ENCODE measurements around the gene DLGAP1. TPM values are rescaled to one million over a fixed set of nuclear protein-coding genes. Genes with fewer than 3 reads are reported as not detected.

The DLGAP1 gene
- total and polyA plus RNA-seq, 2 of the 8 experiments (the other 6 are each of a cell fraction or from before 2014, with no cell fraction given), result 11.8 to 16.9 TPM

DNA sequence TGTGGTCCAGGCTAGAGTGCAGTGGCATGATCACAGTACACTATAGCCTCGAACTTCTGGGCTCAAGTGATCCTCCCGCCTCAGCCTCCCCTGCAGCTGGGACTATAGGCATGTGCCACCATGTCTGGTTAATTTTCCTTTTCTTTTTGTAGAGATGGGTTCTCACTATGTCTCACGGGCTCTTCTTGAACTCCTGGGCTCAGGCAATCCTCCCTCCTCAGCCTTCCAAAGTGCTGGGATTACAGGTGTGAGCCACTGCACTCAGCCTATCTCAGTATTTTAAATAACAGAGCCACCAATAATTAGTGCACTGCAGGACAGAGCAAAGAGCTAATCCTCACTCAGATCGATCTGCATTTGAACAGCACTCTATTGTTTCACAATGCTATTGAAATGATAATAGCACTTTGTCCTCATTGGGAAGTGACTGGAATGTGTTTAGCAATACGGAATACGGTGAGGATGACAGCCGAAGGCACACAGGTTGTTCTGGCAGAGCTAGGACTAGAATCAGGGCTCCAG, 335.9 kb downstream of the DLGAP1 start:
- Histone ChIP-seq H2BK5ac (ENCODE audit: low read depth, low read length) (peak overlapping the region; percentile 77; the same call in 1 of the 2 replicates), H3K36me3 (ENCODE audit: control insufficient read depth in 2 of 4, insufficient read depth in 4 of 4, low read length in 3 of 4) (peaks cover 0 to 3% (median 0%) of the 10 kb centered on the region in 4 experiments; a peak in 1 of 8 replicates), H3K9me3 (ENCODE audit: insufficient read depth in 2 of 2, low read depth in 1 of 2, low read length in 1 of 2) (peaks cover 0 to 3% of the 10 kb centered on the region in 2 experiments; a peak in 1 of 4 replicates), H2AK5ac (ENCODE audit: low read depth, low read length) (0 out of 2 replicates have a peak overlapping the region, but pooled peaks have one; percentile 61), H2BK15ac (ENCODE audit: low read length) (no peak overlapping the region), H3K4ac (replicated peaks; ENCODE audit: insufficient read length, low read depth, low read length) (no peak overlapping the region), H3K14ac (ENCODE audit: insufficient read length) (no peak overlapping the region), H2BK12ac (ENCODE audit: low read depth, low read length) (peak overlapping the region; percentile 81; the same call in 1 of the 2 replicates), H4K91ac (replicated peaks; ENCODE audit: insufficient read length, low read length) (no peak overlapping the region), H3K4me3 (ENCODE audit: extremely low read depth in 1 of 4, insufficient read depth in 2 of 4, low read depth in 3 of 4, low read length in 4 of 4) (peak overlapping the region in 1 of 4 experiments; percentile 44; a peak in 1 of 8 replicates), H3K23ac (ENCODE audit: insufficient read length) (no peak overlapping the region), H3K27me3 (replicated peaks in 1 of 4; ENCODE audit: control insufficient read depth in 3 of 4, extremely low read depth in 1 of 4, insufficient read depth in 3 of 4, low read length in 3 of 4) (no peaks in the 10 kb centered on the region), H4K8ac (ENCODE audit: extremely low read depth, insufficient read depth, low read length) (0 out of 2 replicates have a peak overlapping the region, but pooled peaks have one; percentile 39), H2BK120ac (replicated peaks; ENCODE audit: low read depth, low read length) (no peak overlapping the region), H3K9ac (replicated peaks in 1 of 4; ENCODE audit: extremely low read depth in 1 of 4, low read depth in 3 of 4, low read length in 3 of 4) (no peak overlapping the region), H3K23me2 (ENCODE audit: low read depth, low read length) (no peaks in the 10 kb centered on the region), H3K56ac (replicated peaks; ENCODE audit: insufficient read length, low read depth, low read length) (no peak overlapping the region), H2BK20ac (ENCODE audit: low read length) (0 out of 2 replicates have a peak overlapping the region, but pooled peaks have one; percentile 36), H4K20me1 (replicated peaks in 1 of 2; ENCODE audit: control insufficient read depth in 1 of 2, insufficient read depth in 2 of 2, low read length in 2 of 2) (no peaks in the 10 kb centered on the region), H3K4me2 (ENCODE audit: insufficient read depth in 1 of 2, low read depth in 2 of 2, low read length in 2 of 2) (peak overlapping the region; percentile 46 to 51; a peak in 2 of 4 replicates), H4K5ac (ENCODE audit: insufficient read length, low read depth, low read length) (peak overlapping the region; percentile 88), H3K79me1 (ENCODE audit: low read depth, low read length) (no peaks in the 10 kb centered on the region), H2AFZ (ENCODE audit: low read length) (no peak overlapping the region), H3K27ac (ENCODE audit: low read depth, low read length) (no peak overlapping the region), H3K4me1 (replicated peaks in 1 of 4; ENCODE audit: control insufficient read depth in 3 of 4, insufficient read depth in 4 of 4, low read length in 3 of 4) (peaks cover 6 to 27% (median 21%) of the 10 kb centered on the region in 4 experiments), H3K79me2 (ENCODE audit: control insufficient read depth in 1 of 2, insufficient read depth in 2 of 2, low read length in 2 of 2) (peaks cover 0 to 2% of the 10 kb centered on the region in 2 experiments; a peak in 1 of 4 replicates), H3K18ac (ENCODE audit: extremely low read depth, low read length) (peak overlapping the region; percentile 79; the same call in 1 of the 2 replicates)
- peak in 1 of 2 experiments; percentile 83 for DNase-seq (ENCODE audit: low read depth in 1 of 2, low spot score in 2 of 2)
- ChIA-PET POLR2A (ENCODE audit: partially characterized antibody) (interaction anchor here (0.7 to 2.7 kb wide), 6 partner anchors 10 to 126 kb away, joined by 3 to 11 read pairs (median 5); no protein-coding TSS in a partner anchor), CTCF (ENCODE audit: partially characterized antibody) (interaction anchor here (0.6 to 6.2 kb wide), 3 partner anchors 10 to 265 kb away, joined by 3 to 69 read pairs (median 3); no protein-coding TSS in a partner anchor)
- peak; percentile 99 for FAIRE-seq
- WGBS, 2 experiments (ENCODE audit: extremely low coverage in 1 of 2, insufficient coverage in 1 of 2, insufficient read length in 1 of 2, insufficient replicate concordance in 2 of 2, low coverage in 1 of 2, low lambda C conversion rate in 2 of 2, missing lambda C conversion rate in 1 of 2), result 13% methylated on average over 7 of the region's 7 CpGs; no CpG with 5 or more reads in 1 of the 2 experiments
- TF ChIP-seq, protein P1, sequence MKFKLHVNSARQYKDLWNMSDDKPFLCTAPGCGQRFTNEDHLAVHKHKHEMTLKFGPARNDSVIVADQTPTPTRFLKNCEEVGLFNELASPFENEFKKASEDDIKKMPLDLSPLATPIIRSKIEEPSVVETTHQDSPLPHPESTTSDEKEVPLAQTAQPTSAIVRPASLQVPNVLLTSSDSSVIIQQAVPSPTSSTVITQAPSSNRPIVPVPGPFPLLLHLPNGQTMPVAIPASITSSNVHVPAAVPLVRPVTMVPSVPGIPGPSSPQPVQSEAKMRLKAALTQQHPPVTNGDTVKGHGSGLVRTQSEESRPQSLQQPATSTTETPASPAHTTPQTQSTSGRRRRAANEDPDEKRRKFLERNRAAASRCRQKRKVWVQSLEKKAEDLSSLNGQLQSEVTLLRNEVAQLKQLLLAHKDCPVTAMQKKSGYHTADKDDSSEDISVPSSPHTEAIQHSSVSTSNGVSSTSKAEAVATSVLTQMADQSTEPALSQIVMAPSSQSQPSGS (IDR thresholded peaks at IDR 0.05; ENCODE audit: low read length), result peak; percentile 80; the same call in 1 of the 2 replicates
- TF ChIP-seq, protein P2, sequence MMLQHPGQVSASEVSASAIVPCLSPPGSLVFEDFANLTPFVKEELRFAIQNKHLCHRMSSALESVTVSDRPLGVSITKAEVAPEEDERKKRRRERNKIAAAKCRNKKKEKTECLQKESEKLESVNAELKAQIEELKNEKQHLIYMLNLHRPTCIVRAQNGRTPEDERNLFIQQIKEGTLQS (IDR thresholded peaks at IDR 0.05; ENCODE audit: insufficient read depth, low read depth, low read length), result no peak
- TF ChIP-seq HDAC2 (IDR thresholded peaks at IDR 0.05; ENCODE audit: borderline replicate concordance in 1 of 2, low read depth in 2 of 2, low read length in 2 of 2) (peak; percentile 57 to 92; a peak in 1 of 4 replicates), RAD21 (IDR thresholded peaks at IDR 0.05 in 1 of 2, conservative IDR thresholded peaks at IDR 0.05 in 1 of 2; ENCODE audit: low read depth in 2 of 2, low read length in 2 of 2) (no peak), TAF1 (IDR thresholded peaks at IDR 0.05; ENCODE audit: low read depth, low read length) (peak; percentile 35; the same call in 1 of the 2 replicates), POU5F1 (IDR thresholded peaks at IDR 0.05; ENCODE audit: low read depth, low read length) (peak; percentile 76; the same call in 1 of the 2 replicates), KDM1A (IDR thresholded peaks at IDR 0.05; ENCODE audit: borderline replicate concordance, low read length) (peak; percentile 91), POLR2AphosphoS5 (IDR thresholded peaks at IDR 0.05; ENCODE audit: low read depth, low read length) (peak; percentile 54; the same call in 1 of the 2 replicates)
